NCI-H146 treated with DMSO at 0.1 percent for 48 hours (cell line): ENCODE results near the gene CXCR6.

Experiments
- DNase-seq: peaks from one replicate; lab custom pipeline; 2025; ENCODE audit not compliant: unreplicated experiment; lab: John Stamatoyannopoulos, UW

The CXCR6 gene

DNA sequence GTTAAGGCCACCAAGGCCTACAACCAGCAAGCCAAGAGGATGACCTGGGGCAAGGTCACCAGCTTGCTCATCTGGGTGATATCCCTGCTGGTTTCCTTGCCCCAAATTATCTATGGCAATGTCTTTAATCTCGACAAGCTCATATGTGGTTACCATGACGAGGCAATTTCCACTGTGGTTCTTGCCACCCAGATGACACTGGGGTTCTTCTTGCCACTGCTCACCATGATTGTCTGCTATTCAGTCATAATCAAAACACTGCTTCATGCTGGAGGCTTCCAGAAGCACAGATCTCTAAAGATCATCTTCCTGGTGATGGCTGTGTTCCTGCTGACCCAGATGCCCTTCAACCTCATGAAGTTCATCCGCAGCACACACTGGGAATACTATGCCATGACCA is 3.6 kb downstream of the CXCR6 start:
- DNase-seq: no peak

DNA sequence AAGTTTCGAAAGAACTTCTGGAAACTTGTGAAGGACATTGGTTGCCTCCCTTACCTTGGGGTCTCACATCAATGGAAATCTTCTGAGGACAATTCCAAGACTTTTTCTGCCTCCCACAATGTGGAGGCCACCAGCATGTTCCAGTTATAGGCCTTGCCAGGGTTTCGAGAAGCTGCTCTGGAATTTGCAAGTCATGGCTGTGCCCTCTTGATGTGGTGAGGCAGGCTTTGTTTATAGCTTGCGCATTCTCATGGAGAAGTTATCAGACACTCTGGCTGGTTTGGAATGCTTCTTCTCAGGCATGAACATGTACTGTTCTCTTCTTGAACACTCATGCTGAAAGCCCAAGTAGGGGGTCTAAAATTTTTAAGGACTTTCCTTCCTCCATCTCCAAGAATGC is 4.1 kb downstream of the CXCR6 start:
- no peak for DNase-seq

DNA sequence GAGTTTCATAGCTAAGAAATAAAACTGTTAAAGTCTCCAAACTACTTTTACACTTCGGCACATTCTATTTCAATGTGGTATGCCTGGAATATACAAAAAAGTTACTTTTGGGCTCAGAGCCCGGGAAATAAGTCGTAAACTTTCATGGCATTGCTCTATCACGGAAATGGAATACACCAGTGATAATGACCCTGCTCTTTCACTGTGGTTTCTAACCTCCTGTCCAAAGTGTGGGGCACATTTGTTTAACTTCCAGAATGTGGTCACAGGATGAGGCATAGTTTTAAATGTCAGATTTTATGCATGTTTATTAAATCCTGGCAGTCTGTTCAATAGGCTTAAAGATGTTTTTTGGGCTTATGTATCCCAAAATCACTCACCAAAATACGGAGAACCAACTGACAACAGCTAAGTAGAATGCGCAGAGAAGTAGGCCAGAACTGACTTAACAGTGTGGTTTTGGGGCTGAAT is 5.1 kb downstream of the CXCR6 start:
- no peak for DNase-seq

DNA sequence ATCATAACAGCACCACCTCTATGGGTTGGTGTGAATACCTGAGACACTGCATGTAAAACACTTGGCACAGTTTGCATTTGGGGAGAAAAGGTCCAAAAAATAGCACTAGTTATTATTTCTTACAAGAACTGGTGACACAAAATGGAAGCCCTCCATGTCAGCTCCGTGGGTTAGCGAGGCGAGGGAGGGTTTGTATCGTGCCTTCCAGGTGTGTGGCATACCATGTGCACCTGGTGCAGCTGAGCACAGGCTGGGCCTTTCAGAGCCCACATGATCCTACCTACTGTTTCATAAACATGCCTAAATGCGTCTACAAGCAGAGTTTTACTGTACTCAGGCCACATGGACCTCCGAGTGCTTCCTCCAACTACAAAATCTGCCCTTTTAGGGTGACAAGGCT is 5.6 kb downstream of the CXCR6 start:
- no peak for DNase-seq

DNA sequence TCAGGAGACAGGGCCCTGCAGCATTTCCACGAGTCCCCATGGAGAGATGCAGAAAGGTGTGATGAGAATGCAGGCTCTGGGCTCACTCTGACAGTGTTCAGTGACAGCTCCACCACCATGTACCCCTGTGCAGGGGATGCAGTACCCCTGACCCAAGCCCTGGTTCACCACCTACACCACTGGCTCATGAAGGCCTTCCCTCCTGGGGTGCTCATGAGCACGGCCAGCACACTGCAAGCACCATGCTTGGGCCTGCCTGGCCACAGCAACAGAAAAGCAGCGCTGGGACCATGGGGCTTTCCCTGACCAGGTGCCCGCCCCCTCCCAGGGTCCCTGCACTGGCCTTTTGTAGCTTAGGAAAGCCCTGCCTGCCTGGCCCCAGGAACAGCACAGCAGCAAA is 6.2 kb downstream of the CXCR6 start:
- DNase-seq: no peak

DNA sequence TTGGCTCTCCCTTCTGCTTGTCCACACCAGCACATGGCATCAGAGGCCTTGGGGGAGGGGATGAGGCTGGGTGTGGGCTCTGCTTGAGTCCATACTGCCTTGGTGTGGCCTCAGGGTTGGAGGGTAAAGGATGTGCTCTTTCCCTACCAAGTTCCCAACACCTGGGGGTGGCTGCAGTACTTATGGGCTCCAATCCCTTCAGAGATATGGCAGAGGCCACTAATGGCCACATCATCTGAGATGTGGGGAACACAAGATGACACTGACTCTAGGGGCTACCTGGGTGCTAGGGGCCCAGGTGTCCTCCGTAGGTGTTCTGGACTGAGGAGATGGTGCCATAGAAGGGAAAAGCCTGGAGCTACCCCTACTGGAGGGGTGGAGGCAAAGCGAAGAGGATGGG is 6.9 kb downstream of the CXCR6 start:
- DNase-seq: no peak

DNA sequence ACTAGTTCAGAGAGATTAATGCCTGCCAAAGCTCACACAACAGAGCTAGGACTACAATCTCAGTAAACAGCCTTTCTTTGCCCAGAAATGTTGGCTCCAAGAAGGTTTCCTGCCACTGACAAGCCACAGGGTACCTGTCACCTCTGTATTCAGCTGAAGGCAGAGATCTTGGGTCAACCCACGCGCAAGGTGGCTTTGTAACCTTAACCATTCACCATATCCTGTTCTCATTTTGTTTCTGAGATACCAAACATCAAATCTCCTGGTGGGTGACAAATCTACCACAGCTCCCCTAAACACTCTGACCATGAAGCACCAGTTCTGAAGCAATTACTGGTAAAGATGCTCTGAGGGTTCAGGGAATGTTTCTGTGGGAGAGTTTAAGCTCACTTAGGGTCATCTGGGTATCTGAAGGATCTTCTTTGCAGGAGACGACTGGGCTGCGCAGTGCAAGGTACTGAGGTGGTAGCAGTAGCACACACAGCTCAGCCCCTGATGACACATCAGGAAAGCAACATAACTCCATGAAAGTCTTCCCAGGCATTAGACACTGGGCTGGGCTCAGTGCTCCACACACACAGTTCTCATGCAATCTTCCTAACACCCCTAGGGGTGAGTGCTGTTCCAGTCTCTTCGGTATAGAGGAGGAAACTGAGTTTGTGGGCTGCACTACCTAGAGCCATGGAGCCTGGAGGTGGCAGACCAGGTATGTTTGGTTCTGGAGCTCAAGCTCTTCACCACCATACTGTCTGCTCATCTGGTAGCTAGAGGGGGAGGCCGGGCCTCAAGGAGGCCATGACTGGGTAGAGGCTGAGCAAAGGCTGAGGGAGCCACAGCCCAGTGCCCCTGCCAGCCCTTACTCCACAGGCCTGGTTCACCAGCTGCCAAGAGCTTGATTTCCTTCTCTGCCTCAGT is 7.7 kb downstream of the CXCR6 start:
- DNase-seq: no peak

DNA sequence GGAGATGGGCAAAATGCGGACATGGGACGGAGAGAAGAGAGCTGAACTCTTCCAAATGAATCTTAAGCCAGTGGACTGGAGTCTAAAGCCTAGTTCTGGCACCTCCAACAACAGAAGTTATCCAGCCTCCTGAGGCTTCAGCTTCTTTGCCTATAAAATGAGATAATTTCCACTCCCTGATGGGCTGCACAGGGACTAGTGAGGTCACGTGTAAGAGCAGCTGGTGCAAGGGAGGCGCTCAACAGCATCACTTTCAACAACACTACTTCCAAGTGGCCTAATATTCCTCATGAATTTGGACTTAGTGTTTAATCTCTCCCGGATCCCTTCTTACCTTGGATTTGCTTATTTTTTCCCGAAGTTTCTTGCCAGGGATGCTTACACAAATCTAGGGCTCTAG is 8.7 kb downstream of the CXCR6 start:
- no peak for DNase-seq

DNA sequence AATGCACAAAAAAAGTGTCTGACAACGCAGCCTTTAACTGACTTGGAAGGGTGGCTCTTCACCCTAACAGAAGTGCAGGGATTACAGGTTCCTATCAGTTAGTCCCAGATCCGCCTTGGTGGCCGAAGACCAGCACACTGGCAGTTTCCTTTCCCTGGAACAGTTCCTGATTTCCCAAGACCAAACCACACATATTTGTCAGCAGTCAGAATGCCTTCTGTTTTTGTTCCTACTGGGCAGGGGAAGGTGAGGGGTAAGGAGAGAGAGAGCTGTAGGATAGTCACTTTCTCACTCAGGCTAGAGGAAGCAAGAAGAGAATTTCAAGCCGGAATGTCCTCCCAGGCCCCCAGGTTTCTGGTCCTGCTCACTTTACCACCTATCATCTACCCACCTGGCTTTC is 9.2 kb downstream of the CXCR6 start:
- DNase-seq: no peak

DNA sequence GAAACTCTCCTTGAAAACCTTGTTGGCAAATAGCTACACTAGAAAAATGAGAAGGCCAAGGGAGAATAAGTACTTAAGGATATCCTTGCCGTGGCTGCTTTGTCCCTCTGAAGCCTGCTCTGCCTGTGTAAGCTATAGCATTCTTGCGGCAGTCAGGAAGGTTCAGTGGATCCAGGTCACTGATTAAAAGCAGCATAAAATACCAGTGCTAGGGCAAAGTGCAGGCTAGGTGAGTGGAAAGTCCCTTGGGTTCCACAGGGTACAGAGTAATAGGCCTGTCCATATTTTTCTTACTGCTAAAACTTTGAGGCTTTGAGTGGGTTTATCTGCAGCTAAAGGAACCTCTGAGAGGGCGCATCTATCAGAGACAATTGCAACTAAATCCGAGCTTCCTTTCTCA is 10.3 kb downstream of the CXCR6 start:
- no peak for DNase-seq

DNA sequence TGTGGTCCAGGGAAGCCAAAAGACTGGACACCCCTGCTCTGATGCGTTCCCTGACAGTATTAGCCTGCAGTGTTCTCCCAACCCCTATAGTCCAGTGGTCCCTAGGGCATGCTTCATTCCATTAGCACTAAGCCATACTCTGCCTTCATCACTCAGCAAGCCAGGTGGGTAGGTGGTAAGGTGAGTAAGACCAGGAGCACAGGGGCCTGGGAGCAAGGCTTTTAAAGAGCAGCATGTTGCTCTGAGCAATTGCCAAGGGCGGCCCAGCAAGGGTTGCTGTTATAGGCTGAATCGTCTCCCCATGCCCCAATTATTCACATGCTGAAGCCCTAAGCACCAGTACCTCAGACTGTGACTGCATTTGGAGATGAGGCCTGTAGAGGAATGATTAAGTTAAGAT is 11.0 kb downstream of the CXCR6 start:
- no peak for DNase-seq

DNA sequence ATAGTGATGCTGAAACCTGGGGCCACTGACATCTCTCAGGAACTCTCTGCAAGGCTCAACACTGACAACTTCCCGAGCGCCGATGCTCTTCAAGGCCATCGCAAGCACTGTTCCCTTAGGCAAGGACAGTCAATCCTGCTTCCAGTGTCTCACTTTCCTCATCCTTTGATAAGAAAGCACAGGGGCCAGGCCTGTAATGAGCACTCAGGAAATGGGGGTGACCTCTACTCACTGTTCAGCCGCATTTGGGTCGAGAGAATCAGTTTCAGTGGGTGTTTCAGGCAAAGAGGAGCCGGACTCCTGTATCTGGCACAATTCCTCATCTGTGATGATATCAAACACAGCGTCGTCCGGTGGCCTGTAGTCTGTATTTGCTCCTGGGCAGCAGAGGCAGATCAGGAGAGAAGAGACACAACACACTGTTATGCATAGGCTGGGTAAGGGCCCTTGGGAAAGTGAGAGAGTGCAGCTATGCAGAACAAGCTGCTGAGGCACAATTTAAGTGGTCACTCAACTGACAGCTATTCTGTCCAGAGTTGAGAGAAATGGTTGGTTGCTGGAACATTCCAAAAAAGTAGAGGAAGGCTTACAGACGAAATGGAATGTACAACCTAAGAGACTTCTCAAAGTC is 11.9 kb downstream of the CXCR6 start:
- no peak for DNase-seq

DNA sequence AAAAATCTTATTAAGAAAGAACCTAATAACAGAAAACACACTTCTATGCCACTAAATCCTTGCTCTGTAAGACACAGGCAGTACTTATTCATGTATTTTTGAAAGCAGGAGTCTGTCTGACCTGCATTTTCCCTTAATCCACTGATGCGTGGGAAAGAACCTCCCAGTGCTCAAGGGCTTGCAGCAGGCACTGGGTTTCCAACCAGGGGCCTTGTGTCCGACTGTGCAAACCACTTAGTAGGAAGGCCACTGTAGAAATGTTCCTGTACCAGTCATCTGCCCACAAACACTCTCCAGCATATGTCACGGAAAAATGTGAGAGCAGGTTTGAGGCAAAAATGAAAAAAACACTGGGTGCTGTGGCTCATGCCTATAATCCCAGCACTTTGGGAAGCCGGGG is 12.4 kb downstream of the CXCR6 start:
- DNase-seq: no peak

DNA sequence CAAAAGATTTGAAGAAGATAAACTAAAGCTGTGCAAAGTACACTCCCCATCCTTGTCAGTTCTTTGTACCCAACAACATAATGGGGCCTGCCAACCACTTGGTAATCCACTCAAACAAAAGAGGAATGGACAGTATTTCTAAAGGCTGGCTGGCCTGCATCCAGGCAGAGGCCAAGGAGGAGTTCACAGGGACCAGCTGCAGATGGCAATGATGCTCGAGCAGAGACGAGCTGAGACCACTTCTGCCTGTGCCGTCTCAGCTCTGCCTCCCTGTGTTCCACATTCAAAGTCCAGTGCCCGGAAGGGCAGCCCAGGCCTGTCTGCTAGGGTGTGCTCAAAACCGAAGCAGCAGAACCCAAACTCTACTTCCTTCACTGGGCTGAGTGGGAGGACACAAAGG is 14.3 kb downstream of the CXCR6 start:
- DNase-seq: no peak

DNA sequence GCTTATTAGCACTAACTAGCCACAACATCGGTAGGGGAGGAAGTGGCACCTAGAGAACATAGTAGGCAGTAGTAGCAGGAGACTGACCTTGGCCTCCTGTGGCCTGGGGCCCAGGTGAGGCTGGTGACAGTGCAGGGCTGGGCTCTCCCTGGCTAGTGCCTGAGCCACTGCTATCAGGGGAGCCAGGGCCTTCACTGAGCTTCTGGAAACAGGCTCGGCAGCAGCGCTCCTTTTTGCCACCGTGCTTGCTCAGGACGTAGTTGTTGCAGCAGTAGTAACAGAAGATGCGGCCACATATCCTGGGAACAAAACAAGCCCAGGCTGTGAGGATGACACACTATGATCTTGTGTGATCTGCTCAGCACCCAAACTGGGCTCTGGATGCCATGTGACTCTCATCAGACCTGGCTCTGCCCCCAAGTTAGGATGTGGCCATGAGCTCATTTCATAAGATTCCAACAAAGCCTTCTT is 15.1 kb downstream of the CXCR6 start:
- DNase-seq: no peak

DNA sequence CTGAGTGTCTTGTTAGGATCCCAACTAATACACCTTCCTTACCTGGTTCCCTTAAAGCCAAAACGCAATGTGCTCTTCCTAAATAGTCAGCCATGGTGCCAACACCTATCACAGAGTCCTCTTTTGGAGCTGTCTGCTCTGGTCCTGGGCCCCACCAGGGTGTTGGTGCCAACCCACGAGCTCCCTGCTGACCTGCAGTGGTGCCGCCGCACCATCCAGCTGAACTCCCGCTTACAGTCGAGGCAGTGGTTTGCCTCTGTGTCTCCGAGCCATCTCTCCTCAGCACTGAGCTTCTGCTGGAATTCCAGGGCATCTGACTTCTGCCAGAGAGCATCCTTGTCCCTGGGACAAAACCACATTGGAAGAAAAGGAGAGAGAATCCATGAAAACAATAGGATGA is 15.9 kb downstream of the CXCR6 start:
- DNase-seq: no peak

DNA sequence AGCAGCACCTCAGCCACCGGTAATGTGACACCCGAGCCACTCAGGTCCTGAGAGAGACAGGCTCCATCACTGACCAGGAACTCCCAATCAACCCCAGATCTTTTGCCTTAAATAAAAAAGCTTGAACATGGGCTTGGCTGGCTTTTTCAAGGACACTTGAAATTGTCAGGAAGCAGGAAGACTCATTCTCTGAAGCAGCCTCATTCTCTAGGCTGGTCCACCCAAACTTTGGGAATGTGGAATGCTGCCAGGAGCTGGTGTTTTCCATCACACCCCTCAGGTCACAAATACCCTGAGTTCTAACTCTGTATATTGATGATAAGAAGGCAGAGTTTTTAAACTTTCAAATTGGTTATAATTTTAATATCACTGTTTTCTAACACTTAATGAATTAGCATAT is 17.0 kb downstream of the CXCR6 start:
- DNase-seq: no peak

DNA sequence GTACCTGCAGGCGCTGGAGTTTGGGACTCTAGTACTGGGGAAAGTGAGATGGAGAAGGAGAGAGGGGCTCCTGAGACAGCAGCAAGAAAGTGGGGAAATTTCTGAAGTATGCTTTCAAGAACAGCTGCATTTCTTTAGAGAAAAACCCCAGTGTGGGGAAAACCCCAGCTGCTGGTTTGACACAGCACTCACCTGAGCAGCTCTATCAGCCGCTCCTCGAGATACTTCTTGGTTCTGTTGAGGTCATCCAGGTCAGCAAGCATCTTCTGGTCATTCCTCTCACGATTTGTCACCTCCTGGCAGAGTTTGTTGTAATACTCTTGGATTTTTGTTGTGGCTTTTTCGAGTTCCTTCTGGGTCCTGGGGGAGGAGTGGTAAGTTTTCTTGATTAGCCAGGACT is 18.8 kb downstream of the CXCR6 start:
- DNase-seq: no peak

DNA sequence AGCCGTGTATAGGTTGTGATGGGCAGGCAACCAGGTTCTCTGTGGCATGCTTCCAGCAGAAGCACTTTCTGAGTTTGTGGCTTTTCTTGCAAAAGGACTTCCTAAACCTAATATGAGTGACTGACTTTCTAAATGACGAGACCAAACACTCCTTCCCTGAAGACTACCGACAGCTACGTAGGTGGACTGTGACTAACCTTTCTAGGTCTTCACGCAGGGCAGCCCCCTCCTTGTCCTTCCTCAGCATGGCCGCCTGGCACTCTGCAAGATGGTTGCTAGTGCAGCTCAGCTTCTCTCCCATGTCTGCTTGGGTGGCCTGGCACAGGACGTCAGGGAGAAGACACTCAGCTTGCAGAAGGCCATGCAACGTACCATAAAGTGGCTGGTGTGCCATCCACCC is 20.9 kb downstream of the CXCR6 start:
- no peak for DNase-seq

DNA sequence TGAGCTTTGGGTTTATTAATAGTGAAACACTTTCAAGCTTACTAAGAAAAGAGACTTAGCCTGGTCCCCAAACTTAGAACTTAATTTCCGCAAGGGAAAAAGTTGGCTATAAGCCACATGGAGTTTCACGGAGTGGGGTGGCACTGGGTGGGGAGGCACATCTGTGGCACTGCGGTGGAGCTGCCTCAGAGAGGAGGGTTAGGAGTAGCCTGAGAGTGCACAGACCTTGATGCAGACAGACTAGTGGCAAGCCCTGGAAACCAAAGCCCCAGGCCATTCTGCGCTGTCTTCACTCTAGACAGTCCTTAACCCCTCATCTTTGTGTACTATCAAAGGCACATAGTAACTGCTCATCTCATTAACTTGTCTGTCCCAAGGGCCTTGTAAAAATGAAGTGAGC is 22.0 kb downstream of the CXCR6 start:
- no peak for DNase-seq

DNA sequence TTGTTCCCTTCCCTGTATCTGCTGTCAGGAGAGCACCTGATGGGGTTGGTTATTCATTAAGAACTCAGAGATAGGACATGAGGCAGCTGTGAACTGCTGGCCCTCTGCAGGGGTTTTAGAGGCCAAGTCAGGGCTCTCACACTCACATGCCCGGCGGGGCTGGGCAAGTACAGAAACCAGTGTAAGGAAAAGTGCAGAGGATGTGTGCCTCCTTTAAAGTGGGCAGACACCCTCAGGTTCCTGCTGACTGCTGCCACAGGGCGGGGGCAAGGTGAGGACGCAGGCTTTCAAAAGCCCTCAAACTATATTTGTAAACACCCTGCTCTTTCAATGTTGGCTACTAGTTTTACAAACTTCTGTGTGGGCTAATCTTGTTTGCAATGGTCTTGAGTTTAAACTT is 22.4 kb downstream of the CXCR6 start:
- no peak for DNase-seq

DNA sequence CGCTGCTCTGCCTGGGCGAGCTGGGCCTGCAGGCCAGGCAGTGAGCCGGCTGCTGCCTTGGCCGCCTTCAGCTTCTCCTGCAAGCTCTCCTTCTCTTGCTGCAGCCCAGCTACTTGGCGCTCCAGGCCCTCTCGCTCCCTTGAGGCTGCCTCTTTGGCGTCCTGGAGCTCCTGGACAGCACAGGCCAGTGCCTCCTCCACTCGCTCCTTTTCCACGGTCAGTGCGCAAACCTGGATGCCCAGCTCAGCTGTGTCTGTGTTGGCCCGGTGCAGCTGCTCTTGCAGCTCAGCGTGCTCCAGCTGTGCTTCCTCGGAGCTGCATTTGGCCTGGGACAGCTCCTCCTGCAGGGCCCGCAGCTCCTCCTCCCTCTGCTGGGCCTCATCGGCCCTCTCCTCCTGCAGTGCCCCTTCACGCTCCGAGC is 23.1 kb downstream of the CXCR6 start:
- no peak for DNase-seq
